WI38 (cell line): ENCODE results near the gene SLC4A8.

Experiments used
- H3K4me3 ChIP-seq: 2 replicates; pipeline ENCODE4 v1.5.1; 2011; ENCODE audit warnings: low read depth, mild to moderate bottlenecking, control low read depth, low read length
- CTCF ChIP-seq: IDR thresholded peaks from 2 replicates; pipeline ENCODE4 v1.5.1; 2012; ENCODE audit warnings: low read depth, mild to moderate bottlenecking, control low read depth, low read length

The SLC4A8 gene

DNA sequence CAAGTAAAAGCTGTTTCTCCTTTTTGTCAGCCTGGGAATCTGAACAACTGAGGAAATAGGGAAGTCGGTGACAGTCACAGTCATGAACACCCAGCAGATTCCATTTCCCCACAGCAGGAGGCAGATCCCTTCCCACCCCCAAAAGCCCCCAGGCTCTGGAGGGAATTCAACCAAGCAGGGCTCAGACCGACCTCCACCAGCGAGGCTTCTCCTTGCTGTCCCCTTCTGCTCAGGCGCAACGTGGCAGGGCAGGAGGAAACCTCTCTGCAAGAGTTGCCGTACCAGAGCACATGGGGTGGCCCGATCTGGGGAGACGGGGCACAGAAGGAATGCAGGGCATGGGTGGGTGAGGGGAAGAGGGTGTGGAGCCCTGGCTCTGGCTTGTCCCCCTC, 33.7 kb upstream of the SLC4A8 start:
- no peak for TF ChIP-seq CTCF
- peak overlapping the region; percentile 67 for H3K4me3 ChIP-seq

DNA sequence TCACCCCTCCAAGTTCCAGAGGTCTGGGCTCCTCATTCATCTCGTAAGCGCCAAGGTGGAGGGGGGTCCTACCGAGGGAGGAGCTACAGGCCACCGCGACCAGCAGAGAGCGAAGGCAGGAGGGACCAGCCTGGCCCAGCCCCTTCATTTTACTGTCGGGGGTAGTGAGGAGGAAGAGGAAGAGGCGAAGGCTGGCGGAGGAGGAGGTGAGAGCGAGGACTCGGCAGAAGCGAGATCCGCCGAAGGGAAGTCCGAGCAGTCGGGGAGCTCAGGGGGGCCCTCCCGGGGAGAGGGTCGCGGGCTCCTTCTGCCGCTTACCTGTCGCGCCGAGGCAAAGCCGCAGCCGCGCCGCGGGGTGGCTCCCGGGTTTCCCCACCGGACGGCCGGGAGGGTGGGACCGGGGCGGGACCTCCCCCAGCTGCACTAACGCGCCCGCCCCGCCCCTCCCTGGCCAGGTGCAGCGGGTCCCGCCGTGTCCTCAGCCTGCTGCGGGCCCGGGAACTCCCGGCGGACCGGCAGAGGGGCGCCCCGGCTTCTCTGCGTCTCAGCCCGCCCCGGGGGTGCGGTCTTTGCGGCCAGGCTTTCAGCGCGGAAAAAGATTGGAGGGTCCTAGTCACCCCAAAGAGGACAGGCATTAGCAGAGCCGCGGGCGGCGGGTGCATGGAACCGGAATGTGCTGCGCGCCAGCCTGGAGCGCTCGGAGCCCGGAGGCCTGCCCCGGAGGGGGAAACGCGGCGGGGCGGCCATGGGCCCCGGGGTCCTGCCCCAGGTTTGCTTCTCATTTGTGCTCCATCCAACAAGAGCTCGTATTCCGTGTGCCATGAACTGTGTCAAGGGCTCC, 33.1 kb upstream of the SLC4A8 start, which contains the start of gene GALNT6:
TSS of gene GALNT6 (minus strand) at position 124 of the 841 bp plus-strand sequence. CDS start 11,625 bp downstream, outside the sequence.
- TF ChIP-seq CTCF, result no peak

GRCh38 chr12:51392556-51393237, 31.9 kb upstream of the SLC4A8 start:
- no peak overlapping the region for H3K4me3 ChIP-seq
- TF ChIP-seq CTCF, result no peak

More for the DNA sequence above, 33.1 kb upstream of the SLC4A8 start, which contains the start of gene GALNT6:
- peak within 1 kb of the TSS; percentile 67 for H3K4me3 ChIP-seq

GRCh38 chr12:51393676-51394545, 30.7 kb upstream of the SLC4A8 start:
- no peak for TF ChIP-seq CTCF
- no peak overlapping the region for H3K4me3 ChIP-seq

DNA sequence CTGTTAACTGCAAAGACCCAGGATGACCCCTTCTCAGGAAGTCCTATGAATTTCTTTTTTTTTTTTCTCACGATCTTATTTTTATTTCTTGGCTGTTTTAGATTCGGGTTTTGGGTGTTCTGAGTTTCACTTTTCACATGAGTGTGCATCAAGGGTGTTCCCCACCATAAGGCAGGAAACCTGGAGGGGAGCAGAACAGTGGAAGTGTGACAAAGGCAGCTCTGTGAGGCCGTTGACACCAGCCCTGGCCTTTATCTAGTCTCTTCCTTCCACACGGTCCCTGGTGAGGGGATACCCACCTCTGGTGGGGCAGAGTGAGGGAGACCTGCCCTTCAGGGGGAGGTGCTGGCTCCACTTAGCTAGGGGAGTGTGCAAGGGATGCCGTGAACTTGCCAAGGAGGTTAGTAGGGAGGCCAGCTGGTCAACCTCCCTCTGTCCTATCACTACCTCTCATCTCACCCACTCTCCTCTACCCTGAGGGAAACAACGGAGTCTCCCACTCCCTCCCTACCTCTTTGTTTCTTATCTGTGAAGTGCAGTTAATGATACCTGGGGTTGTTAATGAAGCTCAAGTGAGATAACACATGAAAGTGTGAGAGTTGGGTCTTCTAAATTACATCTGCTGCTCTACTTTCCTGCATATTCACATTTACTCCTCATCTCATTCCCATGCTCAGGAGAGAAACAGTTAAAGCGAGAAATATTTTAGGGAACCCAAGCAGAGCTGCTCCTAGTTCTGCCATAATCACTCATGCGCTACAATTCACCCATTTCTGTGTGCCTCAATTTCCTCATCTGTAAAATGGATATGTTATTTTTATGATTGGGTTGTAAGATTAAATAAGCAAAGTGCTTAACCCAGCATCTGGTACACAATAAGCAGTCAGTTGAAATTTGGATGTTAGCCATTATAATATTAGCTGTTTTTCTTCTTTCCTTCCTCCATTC, 29.1 kb upstream of the SLC4A8 start:
- no peak for TF ChIP-seq CTCF
- H3K4me3 ChIP-seq, result no peak overlapping the region

DNA sequence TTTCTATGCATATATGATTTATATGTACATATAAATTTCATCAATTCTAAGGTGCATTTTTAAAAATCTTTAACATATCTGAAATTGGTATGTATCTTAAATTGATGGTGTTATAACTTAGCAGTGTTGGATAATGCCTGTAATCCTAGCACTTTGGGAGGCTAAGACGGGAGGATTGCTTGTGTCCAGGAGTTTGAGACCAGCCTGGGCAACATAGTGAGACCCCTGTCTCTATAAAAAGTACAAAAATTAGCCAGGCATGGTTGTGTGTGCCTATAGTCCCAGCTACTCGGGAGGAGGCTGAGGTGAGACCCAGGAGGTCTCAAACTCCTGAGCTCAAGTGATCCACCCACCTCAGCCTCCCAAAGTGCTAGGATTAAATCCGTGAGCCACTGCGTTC, 27.0 kb upstream of the SLC4A8 start:
- H3K4me3 ChIP-seq, result no peak overlapping the region
- no peak for TF ChIP-seq CTCF
